ENCODE data around the gene LMF1. TPM values are rescaled to one million over a fixed set of nuclear protein-coding genes. Genes with fewer than 3 reads are reported as not detected.

Gene LMF1
- total RNA-seq, 1 donor from 2014 or later: 13.6 TPM

DNA sequence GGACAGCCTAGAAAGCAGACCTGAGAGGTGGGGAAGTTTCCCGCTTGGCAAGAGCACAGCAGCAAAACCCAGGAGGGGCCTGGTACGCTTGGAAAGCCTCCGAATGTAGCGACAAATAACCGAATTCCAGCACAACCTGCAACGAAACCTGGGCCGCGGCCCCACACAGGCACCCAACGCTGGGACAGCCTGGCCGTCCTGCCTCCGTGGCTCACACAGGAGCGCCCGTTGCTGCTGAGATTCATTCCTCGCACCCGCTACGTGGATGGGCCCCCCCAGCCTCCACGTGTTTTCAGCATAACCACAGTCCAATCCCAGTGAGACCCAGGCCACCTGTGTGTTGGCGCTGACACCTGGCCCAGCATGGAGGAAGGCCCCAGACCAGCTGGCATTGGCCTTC, 42.9 kb downstream of the LMF1 start:
- no peak for DNase-seq

DNA sequence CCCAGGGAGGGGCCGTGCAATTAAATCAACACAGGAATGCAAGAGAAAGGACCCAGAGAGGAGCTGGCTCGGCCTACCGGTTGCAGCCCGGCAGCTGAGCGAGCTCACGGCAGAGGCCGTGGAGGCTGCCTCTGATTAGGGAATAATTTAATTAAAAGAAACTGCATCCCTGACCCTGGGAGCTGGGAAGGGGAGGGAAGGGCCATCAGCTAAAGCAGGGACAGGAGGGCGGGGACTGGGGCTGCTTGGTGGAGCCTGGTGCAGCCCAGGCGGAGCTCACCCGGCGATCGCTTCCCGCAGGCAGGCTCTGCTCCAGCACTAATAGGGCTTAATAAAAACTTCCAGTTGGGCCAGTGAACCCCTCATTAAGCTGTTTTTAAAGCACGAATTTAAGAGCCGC, 43.4 kb downstream of the LMF1 start:
- DNase-seq: no peak

DNA sequence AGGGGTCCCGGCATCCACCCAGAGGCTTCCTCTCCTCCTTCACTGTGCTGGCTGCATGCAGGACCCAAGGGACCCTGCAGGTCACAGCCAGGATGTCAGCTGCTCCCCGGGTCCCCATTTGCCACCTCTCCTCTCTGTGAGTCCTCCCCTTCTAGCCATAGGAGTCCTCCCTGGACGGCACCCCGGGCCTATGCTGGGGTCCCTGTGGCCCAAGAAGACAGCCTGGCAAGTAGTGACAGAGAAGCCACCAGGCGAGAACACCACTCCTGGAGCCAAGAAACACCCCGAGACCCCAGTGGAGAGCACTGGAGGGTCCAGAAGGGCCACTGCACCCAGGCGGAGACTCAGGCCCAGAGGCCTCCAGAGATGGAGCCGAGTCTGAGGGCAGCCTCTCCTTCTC, 44.1 kb downstream of the LMF1 start:
- DNase-seq: no peak

DNA sequence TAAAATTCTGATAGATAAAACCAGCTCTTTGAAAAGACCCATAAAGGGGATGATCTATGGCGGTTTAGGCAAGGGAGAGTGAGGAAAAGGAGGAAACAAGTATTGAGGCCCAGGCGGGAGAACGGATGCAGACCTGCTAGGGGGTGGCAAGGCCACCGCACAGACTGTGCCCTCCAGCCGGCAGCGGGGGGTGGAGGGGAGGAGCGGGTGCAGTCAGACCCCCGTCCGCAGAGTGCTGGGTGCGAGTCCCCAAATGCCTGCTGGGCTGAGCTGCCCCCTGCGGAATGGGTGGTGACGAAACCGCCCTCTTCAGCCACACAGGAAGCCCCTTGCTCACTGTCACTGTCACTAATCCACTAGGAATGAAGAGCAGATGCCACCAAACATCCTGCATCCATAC, 46.0 kb downstream of the LMF1 start:
- peak; percentile 56 for DNase-seq

DNA sequence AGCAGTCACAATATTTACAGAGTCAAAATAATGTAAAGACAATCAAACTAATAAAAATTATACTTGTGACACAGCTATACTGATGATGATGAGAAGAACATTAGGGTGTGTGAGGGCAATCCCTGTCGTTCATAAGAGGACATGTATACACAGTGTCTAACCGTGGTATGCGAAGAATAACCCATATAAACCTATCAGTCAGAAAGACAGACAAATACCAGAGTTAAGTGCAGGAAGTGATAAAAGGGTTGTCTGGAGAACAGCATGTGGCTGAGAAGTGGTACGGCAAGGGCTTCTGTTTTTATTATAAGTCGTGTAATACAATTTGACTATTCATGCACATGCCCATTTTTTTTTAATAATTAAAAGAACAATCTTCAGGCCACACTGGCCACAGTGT, 46.7 kb downstream of the LMF1 start:
- no peak for DNase-seq

DNA sequence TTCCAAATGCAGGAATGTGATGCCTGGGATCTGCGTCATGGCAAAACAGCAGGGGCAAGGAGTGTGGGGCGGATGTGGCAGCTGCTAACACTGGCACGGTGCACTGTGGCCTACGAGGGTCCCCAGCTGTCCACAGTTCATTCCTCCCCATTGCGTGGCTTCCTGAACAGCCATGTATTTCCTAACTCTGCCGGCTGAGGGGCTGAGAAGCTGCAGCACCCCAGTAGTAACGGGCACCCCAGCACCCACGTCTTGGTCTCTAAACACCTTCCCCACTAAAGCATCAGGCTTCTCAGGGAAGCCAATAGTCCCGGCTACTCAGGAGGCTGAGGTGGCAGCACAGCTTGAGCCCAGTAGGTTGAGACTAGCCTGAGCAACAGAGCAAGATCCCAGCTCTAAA, 47.6 kb downstream of the LMF1 start:
- DNase-seq: no peak

DNA sequence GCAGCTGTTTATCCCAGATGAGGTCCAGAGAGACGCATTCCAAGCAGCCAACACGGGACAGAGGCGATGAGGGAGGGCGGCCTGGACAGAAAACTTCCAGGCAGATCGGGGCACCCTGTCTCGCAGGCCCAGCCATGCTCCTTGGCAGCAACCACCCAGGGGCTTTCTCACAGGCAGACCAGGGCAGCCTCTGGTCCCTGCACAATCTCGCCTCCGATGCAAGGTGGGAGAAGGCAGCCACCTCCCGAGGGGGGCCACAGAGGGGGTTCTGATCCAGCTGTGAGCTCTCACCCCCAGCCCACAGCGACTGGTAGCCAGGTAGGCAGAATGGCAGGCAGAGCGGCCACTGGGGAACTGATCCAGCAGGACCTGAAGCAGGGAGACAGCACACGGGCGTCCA, 48.7 kb downstream of the LMF1 start:
- DNase-seq: no peak

DNA sequence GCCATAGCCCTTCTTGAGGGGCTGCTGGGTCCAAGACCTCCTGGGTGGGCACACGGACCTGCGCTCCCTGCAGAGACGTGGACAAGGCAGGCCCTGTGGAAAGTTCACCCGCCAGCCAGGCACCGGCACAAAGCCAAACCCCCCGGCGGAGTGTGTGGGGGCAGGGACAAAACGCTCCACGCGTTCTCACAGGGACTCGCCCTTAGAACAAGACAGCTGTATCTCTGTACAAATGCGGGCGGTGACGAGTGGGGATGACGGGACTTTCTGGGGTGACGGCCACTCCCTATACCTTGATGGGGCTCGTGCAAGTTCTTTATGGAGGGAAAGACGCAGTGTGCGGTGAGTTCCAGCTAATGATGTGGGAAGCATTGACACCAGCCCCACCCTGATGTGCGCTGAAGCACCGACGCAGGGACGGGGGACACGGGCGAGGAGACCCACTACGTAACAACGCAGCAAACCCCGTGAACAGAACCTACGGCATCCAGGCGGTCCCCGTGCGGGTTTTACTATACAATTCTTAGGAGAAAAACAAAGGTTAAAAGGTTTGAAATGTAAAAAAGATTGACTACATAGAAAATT, 49.4 kb downstream of the LMF1 start:
- no peak for DNase-seq

DNA sequence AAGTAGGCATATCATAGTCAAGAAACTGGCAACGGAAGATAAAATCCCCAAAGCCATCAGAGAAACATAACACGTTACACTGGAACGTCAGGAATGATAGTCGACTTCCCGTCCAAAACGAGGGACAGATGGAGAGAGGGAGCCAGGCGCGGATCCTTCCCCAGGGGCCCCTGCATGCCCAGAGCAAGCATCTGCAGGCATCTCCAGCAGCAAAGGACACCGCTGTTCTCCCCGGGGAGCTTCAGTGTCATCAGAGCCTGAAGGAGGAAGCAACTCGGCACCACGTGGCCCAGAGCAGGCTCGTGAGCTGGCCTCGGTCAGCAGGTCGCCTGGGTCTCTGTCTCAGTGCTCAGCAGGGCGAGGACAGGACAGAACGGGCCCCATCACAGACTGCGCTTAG, 50.1 kb downstream of the LMF1 start:
- peak; percentile 73 for DNase-seq

DNA sequence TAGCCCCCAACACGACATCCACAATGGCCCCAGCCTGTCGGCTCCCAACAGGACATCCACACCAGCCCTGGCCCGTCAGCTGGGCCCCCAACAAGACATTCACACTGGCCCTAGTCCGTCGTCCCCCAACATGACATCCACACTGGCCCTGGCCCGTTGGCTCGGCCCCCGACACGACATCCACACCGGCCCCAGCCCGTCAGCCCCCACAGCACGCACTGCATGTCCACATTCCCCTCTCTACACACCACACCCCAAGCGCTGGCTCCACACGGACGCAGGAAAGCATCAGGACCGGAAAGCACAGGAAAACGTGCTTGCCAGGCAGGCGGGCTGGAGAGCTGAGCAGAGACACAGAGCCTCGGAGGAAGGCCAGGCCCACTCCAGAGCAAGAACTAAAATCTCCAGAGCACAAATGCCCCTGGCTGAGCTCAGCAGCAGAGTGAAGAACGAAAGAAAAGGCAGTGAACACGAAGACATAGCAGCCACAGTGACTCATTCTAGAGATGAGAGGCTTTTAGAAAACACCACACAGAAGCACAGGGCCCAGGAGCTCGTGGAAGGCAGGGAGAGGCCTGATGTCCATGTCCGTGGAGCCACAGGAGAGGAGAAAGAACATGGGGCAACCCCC, 50.6 kb downstream of the LMF1 start:
- DNase-seq: peak; percentile 61

DNA sequence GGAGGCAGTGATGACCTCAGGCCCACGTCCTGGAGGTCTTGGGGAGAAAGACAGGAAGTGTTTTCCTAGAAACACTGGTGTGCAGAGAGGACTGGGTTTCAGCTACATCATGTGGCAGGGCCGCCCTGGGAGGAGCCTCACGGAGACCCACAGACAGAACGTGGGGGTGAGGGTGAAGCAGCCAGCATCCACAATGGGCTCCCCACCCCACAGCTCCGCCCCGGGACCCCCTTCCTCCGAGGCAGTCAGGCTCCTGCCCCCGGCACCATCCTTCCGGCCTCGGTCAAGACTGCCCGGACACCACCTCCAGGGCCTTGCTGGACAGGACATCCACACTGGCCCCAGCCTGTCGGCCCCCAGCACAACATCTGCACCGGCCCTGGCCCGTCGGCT, 51.1 kb downstream of the LMF1 start:
- no peak for DNase-seq

DNA sequence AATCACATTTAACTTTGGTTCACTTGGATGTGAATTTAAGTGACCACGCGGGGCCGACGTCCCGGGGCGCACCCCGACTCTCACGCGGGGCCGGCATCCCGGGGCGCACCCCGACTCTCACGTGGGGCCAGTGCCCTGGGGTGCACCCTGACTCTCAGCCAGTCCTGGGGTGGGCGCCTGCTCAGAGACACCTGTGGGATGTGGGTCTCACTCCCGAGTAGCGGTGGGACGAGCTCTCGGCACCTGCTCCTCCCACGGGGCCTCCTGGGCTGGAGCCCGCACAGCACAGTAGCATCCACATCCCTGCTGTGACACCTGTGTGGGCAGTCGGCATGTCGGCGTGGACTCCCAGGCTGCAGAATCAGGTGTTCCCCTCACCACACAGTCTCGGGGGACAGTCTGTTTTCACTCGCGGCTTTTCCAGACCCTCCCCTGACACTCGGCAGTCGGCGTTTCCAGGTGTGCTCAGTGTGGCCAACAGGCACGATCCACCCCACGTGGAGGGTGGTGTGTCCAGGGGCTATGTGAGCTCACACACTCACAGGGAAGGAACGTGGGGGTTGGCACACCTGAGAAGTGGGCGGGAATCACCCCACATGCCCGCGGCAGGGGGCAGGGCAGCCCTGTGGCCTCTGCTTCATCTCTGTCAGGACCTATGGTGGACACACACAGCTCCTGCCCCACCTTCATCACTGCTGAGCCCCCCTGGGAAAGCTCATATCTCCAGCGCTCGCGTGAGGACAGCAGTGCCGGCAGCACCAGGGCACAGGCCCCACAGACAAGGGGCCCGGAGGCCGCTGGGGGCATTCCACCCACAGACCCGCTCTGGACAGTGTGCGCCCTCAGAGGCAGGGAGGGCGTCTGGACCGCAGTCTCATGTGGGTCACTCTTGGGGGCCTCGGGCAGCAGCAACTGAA, 51.8 kb downstream of the LMF1 start:
- no peak for DNase-seq

DNA sequence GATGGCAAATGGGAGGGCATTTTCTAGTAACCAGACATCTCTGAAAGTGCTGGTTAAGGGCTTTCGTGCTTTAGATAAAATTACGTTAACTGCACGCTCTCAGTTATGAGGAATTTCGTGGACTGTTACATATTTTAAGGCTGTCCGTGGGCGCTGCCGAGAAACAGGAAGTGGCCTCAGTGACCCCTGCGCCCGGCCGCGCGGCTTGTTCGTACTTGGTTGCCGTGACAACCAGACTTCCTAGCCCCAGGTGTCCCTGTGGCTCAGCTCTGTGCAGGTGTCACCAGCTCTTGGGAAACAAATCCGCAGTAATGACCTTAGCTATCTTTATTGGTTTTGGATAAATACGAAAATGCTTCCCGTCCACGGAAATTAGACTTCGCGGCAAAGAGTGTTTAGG, 52.7 kb downstream of the LMF1 start:
- no peak for DNase-seq

DNA sequence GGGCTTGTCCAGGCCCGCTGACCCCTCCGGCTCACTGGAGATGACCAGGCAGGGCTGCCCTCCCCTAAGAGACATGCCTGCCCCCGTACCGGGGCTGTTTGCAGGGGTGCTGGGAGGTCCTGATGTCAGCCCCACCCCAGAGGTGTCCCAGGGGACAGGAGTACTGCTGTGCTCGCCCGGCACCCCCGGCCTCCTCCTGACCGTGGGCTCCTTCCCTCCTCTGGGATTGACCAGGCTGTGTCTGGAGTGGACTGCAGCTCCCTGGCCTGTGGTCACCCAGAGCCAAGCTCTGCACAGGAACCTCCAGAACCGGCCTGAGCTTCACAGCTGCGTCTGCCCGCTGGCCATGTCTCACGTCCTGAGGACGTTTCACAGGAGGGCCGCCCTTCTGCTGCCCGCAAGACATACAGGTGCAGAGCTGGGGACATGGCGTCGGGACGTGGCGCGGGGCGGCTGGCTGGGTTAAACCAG, 53.2 kb downstream of the LMF1 start:
- no peak for DNase-seq

DNA sequence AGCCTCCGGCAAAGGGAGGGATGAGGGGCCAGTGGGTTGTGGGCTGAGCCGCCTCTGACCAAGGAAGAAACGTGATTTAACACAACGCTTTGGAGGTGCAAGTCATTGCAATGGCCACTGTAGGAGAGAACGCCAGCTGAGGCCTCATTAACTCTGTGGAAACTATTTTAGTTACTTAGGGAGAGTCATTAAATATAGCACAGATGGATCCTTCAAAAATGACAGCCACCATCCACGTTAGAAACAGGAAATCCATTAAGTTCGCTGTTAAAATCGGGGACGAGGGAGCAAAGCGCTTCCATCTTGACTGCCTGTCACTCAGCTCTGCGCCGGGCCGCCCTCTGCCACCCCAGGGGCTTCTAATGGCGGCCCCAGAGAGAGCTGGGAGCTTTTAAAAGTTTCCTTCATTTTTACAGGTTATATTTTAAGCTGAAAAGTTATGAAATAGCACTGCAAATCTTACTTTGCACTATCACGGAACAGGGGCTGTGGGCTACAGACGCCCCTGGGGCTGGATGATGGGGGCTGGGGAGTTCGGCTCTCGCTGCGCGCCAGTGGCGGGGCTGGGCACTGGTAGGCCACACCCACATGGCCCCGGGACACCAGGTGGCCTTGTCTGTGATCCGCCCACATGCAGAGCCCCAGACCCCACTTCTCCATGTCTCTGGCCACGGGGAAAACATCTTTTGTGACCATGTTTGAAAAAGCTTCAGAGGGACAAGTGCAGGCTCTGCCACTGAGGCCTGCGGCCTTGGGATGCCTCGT, 54.6 kb downstream of the LMF1 start:
- DNase-seq: no peak

DNA sequence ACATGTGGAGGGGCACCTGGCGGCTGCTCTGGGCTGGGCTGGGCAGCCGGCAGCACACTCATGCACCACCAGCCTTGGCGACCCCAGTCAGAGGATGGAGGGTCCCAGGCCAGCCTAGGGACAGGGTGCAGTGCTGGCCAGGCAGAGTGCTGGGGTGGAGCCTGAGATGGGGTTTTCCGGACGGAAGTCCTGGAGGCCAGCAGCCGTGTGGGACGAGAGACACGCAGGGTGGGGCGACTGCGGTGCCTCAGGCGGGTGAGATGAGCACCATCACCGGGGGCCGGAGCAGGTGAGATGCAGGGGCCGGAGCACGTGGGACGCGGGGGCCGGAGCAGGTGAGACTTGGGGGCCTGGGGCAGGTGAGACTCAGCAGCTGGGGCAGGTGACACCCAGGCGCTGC, 55.2 kb downstream of the LMF1 start:
- no peak for DNase-seq

DNA sequence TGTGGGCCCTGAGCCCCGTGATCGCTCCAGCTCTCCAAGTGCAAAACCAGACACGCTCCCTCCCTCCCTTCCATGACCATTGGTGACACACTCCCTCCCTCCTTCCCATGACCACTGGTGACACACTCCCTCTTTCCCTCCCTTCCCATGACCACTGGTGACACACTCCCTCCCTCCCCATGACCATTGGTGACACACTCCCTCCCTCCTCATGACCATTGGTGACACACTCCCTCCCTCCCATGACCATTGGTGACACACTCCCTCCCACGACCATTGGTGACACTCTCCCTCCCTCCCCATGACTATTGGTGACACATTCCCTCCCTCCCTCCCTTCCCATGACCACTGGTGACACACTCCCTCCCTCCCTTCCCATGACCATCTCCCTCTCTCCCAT, 56.3 kb downstream of the LMF1 start:
- DNase-seq: no peak

DNA sequence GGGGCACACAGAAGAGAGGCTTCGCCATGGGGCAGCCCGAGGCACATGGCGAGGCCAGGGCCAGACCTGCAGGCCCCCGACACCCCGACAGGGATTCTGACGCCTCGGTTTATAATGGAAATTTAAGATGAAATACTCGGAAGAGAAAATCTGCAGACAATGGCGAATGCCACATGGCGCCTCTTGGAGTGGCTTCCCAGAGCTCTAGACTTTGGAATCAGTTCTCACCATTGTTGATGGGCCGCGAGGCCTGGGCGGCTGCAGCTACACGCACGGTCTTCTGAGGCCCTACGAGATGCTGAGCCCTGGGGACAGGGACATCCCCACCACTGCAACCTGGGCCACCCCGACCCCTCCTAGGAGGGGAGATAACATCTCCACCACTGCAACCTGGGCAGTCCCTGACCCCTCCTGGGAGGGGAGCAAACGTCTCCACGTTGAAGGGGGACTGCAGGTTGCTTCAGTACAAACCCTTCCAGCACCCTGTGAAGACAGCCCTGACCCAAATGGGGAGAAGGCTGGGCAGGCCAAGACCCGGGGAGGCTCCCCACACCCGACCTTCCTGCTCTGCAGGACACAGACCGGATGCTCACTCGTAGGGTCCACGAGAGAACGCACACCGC, 56.9 kb downstream of the LMF1 start:
- no peak for DNase-seq

DNA sequence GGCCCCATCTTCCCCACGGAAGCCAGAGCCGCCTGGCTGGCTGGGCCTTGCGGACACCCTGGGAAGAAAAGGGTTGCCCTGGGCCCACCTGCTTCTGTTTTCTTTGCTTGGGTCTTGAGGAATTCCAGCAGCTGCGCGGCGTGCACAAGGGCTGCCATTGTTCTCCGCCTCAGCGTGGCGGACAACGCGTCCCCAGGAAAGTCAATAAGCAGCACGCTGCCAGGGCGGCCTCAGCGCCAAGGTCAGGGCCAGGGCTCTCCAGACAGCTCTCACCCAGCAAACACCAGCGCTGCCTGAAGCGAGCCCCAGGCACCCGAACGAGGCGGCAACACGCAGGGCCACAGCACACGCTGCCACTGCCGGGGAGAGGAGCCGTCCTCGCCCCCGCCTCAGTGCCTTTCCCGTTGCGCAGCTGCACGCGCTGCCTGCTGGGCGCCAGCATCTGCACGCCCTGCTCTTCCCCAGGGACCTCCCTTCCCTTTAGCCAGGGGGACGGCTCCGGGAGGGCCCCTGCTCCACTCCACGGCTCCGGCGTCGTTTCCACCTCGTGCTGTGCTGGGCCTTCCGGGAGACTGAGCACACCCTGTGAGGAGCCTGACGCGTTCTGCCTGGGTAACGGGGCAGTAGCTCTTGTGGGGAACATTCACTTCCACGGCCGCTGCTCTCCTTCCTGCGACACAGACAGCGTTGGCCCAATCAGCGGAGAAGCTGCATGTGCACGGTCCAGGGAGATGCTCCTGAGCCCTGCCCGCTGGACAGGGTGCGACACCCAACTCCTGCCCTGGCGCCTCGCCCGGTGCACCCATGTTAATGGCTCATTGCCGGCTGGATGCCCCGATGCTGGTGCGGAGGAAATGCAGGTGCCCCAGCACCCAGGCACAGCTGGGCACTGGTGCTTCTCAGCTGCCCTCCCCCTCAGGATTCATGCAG, 57.8 kb downstream of the LMF1 start:
- DNase-seq: no peak

DNA sequence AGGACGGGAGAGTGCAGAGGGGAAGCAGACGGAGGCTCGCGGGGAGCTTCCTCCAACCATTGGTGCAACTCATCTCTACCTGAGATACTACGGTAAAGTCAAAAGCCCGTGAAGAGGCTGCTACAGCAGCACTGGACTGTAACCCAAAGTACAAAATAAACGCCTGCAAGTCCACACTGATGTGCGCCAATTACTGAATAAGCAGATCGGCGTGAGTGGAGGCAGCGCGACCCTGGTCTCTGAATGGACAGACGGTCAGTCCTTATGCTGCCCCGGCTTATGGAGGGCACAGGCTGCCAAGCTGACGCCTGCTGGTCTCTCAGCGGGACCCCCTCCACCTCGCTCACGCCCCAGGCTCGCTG, 58.5 kb downstream of the LMF1 start:
- DNase-seq: no peak

Measured in skin of body (tissue), 2 donors.